ENCODE data around the gene FAM50B.

DNA sequence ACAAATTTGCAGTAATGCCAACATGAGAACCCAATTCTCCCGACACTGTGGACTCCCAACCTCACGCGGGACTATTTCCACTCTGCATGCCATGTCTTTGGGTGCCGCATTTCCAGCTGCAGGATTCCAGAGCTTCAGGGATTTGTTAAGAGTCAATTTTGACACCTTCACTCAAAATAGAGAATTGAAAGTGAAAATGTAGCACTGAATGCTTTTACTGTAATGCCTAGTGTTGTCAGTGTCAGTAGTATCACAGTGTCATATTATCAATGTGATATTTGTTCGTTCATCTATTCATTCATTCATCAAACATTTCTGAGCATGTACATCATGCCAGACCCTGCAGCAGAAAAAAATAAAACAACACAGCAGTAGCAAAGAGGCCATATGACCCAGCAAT is 13.4 kb upstream of the FAM50B start:
- TF ChIP-seq, protein P1, sequence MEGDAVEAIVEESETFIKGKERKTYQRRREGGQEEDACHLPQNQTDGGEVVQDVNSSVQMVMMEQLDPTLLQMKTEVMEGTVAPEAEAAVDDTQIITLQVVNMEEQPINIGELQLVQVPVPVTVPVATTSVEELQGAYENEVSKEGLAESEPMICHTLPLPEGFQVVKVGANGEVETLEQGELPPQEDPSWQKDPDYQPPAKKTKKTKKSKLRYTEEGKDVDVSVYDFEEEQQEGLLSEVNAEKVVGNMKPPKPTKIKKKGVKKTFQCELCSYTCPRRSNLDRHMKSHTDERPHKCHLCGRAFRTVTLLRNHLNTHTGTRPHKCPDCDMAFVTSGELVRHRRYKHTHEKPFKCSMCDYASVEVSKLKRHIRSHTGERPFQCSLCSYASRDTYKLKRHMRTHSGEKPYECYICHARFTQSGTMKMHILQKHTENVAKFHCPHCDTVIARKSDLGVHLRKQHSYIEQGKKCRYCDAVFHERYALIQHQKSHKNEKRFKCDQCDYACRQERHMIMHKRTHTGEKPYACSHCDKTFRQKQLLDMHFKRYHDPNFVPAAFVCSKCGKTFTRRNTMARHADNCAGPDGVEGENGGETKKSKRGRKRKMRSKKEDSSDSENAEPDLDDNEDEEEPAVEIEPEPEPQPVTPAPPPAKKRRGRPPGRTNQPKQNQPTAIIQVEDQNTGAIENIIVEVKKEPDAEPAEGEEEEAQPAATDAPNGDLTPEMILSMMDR (conservative IDR thresholded peaks at IDR 0.05; ENCODE audit: low read depth in 2 of 2), result no peak
- TF ChIP-seq POLR2AphosphoS5 (IDR thresholded peaks at IDR 0.05; ENCODE audit: low read depth) (no peak), REST (IDR thresholded peaks at IDR 0.05; ENCODE audit: unreplicated experiment) (no peak), CREB1 (CRISPR knock-in tag; IDR thresholded peaks at IDR 0.05; ENCODE audit: low read depth) (no peak), EZH2phosphoT487 (IDR thresholded peaks at IDR 0.05; ENCODE audit: unreplicated experiment) (no peak), EZH2 (IDR thresholded peaks at IDR 0.05; ENCODE audit: low read depth, unreplicated experiment) (no peak), STAT1 (IDR thresholded peaks at IDR 0.05; ENCODE audit: unreplicated experiment) (no peak), ZNF331 (CRISPR knock-in tag; IDR thresholded peaks at IDR 0.05; ENCODE audit: low read depth) (no peak), JUNB (IDR thresholded peaks at IDR 0.05; ENCODE audit: unreplicated experiment) (no peak)

All from GM23338 (cell line).